Adrenal gland (tissue), 5 donors: ENCODE data around the gene ZER1.

Source experiments
- CTCF ChIP-seq, 6 experiments: fragments of 450-650 bp in 4 of 6; fragments of 200-600 bp in 2 of 6; sonication (generic) in 1 of 6; IDR thresholded peaks; 1 replicate in 5 of 6; 2 replicates in 1 of 6; pipeline versions ENCODE4 v1.5.1 to v1.8.0; 2016 to 2021; ENCODE audit warnings: antibody characterized with exemption in 6 of 6, mild to moderate bottlenecking in 2 of 6, moderate library complexity in 1 of 6
- POLR2A ChIP-seq, 2 donors: fragments of 450-650 bp; IDR thresholded peaks; one replicate each; pipeline ENCODE4 v1.6.1; 2017; ENCODE audit warnings: antibody characterized with exemption in 2 of 2, mild to moderate bottlenecking in 2 of 2, moderate library complexity in 1 of 2
- donor health status: DM: no; HTN: no; CAD: no.

- TF ChIP-seq POLR2A (IDR thresholded peaks at IDR 0.05) (no peak), CTCF (IDR thresholded peaks at IDR 0.05) (no peak)
These were observed 39.2 kb downstream of the ZER1 start for GRCh38 chr9:128732576-128732975.
